ENCODE results near the gene FGD4.

DNA sequence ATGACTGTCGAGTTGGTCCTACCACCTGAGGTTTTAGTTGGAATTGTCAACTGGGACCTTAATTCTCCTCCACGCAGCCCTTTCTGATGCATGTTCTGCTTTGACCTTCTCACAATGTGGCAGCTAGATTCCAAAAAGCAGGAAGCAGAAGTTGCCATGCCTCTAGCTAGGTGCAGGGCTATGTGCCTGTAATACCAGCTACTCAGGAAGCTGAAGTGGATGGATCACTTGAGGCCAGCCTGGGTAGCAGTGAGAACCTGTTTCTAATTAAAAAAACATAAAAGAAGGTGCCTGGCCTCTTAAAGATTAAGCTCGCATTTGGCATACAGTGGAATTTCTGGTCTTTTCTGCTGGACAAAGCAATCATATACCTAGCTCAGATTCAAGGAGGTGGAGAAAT, 77.1 kb downstream of the FGD4 start:
- no peak for TF ChIP-seq CSRNP3 (CRISPR knock-in tag; IDR thresholded peaks at IDR 0.05)
- no peak for TF ChIP-seq ZFP3 (CRISPR knock-in tag; IDR thresholded peaks at IDR 0.05)
- no peak for TF ChIP-seq ZFP30 (CRISPR knock-in tag; IDR thresholded peaks at IDR 0.05)
- no peak for TF ChIP-seq GLIS3 (CRISPR knock-in tag; IDR thresholded peaks at IDR 0.05)
- TF ChIP-seq CREB5 (CRISPR knock-in tag; IDR thresholded peaks at IDR 0.05; ENCODE audit: low read depth) = no peak
- no peak for TF ChIP-seq RARB (CRISPR knock-in tag; IDR thresholded peaks at IDR 0.05)
- TF ChIP-seq ISL1 (CRISPR knock-in tag; IDR thresholded peaks at IDR 0.05) = no peak
- TF ChIP-seq, protein P1, sequence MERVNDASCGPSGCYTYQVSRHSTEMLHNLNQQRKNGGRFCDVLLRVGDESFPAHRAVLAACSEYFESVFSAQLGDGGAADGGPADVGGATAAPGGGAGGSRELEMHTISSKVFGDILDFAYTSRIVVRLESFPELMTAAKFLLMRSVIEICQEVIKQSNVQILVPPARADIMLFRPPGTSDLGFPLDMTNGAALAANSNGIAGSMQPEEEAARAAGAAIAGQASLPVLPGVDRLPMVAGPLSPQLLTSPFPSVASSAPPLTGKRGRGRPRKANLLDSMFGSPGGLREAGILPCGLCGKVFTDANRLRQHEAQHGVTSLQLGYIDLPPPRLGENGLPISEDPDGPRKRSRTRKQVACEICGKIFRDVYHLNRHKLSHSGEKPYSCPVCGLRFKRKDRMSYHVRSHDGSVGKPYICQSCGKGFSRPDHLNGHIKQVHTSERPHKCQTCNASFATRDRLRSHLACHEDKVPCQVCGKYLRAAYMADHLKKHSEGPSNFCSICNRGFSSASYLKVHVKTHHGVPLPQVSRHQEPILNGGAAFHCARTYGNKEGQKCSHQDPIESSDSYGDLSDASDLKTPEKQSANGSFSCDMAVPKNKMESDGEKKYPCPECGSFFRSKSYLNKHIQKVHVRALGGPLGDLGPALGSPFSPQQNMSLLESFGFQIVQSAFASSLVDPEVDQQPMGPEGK (CRISPR knock-in tag; IDR thresholded peaks at IDR 0.05; ENCODE audit: borderline replicate concordance) = no peak

All from SK-N-SH treated with all-trans-retinoic acid at 6 μM for 48 hours (cell line).